Omental fat pad (tissue), 4 donors: Measurements from ENCODE around the gene SEMA4A. TPM values are rescaled to one million over a fixed set of nuclear protein-coding genes. Genes with fewer than 3 reads are reported as not detected.

Source experiments
- ATAC-seq: fragments of 150-250 bp; one replicate; pipeline ENCODE4 v1.9.1; 2016; ENCODE audit warnings: mild to moderate bottlenecking, moderate library complexity; ENCODE audit not compliant: low FRiP score
- DNase-seq: peaks from one replicate; pipeline ENCODE4 v3.0.0-alpha.2; 2019; ENCODE audit warnings: low spot score
- total RNA-seq, 4 donors: library from RNA; depleted of rRNA; stranded (reverse); fragments of >200 nt; gene quantifications; one replicate each; pipeline ENCODE4 v1.1.0, GENCODE V29; 2016
- TF ChIP-seq, protein P1 (sequence below), 3 donors: fragments of 450-650 bp; IDR thresholded peaks; one replicate each; pipeline ENCODE4 v1.5.1; 2016 to 2017; ENCODE audit warnings: antibody characterized with exemption in 3 of 3, mild to moderate bottlenecking in 3 of 3, moderate library complexity in 2 of 3

The SEMA4A gene
- total RNA-seq: 10 to 100 TPM in 3 of 4 donors, 1 to 10 TPM in 1; 4.1 to 99.1 (median 24.6) TPM

DNA sequence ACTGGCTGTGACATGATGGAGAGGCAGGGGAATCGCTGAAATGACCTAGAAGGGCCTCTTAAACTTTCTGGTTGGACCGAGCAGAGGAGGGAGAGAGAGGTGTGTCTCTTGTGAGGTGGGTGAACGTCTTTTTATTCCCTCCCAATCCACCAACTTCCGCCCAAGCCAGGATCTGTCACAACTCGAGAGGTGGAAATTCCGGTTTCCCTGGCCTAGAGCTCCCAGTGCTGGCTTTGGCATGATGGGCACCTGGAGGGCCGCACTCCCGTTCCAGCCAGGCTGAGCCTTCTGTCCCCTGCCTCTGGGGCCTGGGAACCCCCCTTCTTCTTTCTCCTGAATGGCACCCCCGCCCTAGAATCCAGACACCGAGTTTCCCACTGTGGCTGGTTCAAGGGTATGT, at the start of gene SEMA4A:
Gene SEMA4A (plus strand): TSS at position 224 of the 400 bp plus-strand sequence. CDS start 994 bp downstream, outside the sequence.
- ATAC-seq: no peak
- DNase-seq: no peak
- TF ChIP-seq, protein P1, sequence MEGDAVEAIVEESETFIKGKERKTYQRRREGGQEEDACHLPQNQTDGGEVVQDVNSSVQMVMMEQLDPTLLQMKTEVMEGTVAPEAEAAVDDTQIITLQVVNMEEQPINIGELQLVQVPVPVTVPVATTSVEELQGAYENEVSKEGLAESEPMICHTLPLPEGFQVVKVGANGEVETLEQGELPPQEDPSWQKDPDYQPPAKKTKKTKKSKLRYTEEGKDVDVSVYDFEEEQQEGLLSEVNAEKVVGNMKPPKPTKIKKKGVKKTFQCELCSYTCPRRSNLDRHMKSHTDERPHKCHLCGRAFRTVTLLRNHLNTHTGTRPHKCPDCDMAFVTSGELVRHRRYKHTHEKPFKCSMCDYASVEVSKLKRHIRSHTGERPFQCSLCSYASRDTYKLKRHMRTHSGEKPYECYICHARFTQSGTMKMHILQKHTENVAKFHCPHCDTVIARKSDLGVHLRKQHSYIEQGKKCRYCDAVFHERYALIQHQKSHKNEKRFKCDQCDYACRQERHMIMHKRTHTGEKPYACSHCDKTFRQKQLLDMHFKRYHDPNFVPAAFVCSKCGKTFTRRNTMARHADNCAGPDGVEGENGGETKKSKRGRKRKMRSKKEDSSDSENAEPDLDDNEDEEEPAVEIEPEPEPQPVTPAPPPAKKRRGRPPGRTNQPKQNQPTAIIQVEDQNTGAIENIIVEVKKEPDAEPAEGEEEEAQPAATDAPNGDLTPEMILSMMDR (IDR thresholded peaks at IDR 0.05): no peak

DNA sequence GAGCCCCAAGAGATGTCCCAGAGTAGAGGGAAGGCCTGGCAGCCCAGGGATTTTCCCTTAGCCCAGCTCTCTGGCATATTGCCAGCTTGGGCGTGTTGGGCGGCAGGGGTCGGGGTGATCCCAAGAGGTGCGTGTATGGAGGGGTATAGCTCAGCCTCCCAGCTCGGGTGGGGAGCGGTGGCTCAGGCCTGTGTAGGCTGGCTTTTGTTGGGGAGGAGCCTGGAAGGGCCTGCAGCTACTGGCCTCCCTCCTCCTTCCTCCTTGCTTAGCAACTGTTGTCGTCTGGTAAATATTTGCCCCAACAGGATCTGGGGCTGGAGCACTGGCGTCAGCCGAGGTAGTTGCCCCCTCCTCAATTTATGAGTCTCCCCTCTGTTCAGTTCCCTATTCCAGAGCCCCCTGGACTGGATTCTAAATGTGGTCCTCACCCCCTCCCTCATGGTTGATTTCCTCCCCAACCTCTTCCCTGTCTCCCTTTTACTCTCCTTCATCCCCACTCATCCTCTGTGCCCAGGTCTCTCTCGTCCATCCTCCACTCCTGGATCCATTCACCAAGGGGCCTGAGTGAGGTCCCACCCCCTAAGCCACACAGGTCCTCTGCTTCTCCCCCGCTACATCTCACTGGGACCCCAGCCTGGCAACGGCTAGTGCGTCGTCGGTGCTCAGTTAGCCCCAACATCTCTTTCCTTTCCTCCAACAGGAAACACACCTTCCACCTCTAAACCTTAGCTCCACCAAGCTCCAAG, 49.1 kb upstream of the SEMA4A start:
- DNase-seq (peak; percentile 85), ATAC-seq (peak; percentile 68)
- TF ChIP-seq, protein P1 (IDR thresholded peaks at IDR 0.05): no peak

GRCh38 chr1:156104861-156105832, 48.2 kb upstream of the SEMA4A start:
- no peak for DNase-seq
- TF ChIP-seq, protein P1 (IDR thresholded peaks at IDR 0.05): no peak
- ATAC-seq: peak; percentile 41

DNA sequence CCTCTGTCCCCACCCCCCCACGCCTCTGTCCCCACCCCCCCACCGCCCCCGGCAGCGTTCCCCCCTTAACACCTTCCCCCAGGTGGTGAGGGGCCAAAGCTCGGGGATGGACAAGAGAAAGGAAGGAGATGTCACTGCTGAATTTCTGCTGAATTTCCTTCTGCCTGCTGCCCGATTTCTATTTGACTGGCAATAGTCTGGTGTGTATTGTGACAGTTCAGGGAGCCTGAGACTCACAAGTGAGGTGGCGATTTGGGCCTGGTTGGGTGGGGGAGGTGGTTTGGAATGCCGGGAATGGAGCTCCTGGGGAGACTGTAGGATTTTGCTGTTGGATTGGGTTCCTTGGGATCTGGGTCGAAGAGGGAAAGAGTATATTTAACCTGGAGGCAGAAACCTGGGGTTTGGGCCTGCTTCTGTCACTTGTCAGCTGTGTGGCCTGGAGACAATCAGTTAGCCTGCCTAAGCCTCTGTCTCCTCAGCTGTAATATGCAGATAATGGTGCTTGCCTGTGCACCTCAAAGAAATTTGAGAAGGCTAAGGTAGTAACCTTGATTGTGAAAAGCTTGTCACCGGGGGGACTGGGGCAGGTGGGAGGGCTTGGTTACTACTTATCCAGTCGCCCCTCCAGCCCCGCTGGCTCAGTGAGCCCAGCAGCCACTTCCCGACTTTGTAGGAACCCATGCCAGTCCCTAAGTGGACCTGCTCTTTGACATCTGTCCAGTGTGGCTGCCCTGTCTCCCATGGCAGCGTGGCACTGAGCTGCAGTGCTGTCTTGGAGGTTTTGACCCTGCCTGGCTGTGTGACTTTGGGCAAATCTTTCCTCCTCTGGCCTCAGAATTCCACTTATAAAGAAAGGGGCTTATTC, 46.5 kb upstream of the SEMA4A start:
- DNase-seq (no peak), ATAC-seq (no peak)
- TF ChIP-seq, protein P1 (IDR thresholded peaks at IDR 0.05): no peak

DNA sequence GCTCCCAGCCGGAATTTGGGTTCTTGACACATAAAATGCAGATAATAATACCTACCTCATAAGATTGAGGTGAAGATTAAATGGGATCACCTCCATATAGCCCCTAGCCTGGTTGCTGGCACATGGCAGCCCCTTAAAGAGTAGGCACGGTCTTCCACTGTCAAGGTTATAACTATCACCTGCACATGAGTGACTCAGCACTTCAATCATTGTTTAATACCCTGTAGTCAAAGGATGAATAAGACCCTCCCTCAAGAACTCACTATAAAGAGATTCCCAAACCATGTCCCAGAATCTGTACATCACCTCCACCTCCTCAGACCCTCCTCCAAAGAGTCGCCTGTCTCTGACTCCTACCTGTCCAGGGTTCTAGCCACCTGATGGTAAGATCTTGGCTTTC, 45.3 kb upstream of the SEMA4A start:
- no peak for DNase-seq
- ATAC-seq: no peak
- TF ChIP-seq, protein P1 (IDR thresholded peaks at IDR 0.05): no peak

- ATAC-seq (no peak), DNase-seq (no peak)
- TF ChIP-seq, protein P1 (IDR thresholded peaks at IDR 0.05): no peak
Observed at GRCh38 chr1:156108664-156109241, 44.6 kb upstream of the SEMA4A start.
